ENCODE measurements around the gene MLKL.

The MLKL gene

GRCh38 chr16:74641969-74642368, 58.7 kb downstream of the MLKL start:
- Histone ChIP-seq H3K27me3 (no peaks in the 10 kb centered on the region), H3K4me3 (ENCODE audit: low read depth in 1 of 2, low read length in 1 of 2) (no peak overlapping the region), H3K27ac (no peak overlapping the region), H3K9me3 (no peaks in the 10 kb centered on the region), H3K36me3 (peaks cover 69% of the 10 kb centered on the region), H3K4me1 (ENCODE audit: control insufficient read depth in 1 of 2, insufficient read depth in 1 of 2, low read depth in 1 of 2, low read length in 1 of 2) (peaks cover 0 to 7% of the 10 kb centered on the region in 2 experiments)
- TF ChIP-seq, protein P1, sequence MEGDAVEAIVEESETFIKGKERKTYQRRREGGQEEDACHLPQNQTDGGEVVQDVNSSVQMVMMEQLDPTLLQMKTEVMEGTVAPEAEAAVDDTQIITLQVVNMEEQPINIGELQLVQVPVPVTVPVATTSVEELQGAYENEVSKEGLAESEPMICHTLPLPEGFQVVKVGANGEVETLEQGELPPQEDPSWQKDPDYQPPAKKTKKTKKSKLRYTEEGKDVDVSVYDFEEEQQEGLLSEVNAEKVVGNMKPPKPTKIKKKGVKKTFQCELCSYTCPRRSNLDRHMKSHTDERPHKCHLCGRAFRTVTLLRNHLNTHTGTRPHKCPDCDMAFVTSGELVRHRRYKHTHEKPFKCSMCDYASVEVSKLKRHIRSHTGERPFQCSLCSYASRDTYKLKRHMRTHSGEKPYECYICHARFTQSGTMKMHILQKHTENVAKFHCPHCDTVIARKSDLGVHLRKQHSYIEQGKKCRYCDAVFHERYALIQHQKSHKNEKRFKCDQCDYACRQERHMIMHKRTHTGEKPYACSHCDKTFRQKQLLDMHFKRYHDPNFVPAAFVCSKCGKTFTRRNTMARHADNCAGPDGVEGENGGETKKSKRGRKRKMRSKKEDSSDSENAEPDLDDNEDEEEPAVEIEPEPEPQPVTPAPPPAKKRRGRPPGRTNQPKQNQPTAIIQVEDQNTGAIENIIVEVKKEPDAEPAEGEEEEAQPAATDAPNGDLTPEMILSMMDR (IDR thresholded peaks at IDR 0.05) = no peak

- no peaks in the 10 kb centered on the region for H3K27me3 ChIP-seq
- TF ChIP-seq, protein P1 (IDR thresholded peaks at IDR 0.05) = no peak
- H3K36me3 ChIP-seq = peaks cover 62% of the 10 kb centered on the region
These were observed 62.8 kb downstream of the MLKL start for GRCh38 chr16:74637742-74638453.

GRCh38 chr16:74635303-74635702, 65.4 kb downstream of the MLKL start:
- H3K4me3 ChIP-seq (ENCODE audit: low read depth in 1 of 2, low read length in 1 of 2) = no peak overlapping the region
- no peaks in the 10 kb centered on the region for H3K27me3 ChIP-seq
- TF ChIP-seq, protein P1 (IDR thresholded peaks at IDR 0.05) = no peak
- H3K9me3 ChIP-seq = no peaks in the 10 kb centered on the region
- H3K36me3 ChIP-seq = peaks cover 68% of the 10 kb centered on the region
- H3K27ac ChIP-seq = no peak overlapping the region
- H3K4me1 ChIP-seq (ENCODE audit: control insufficient read depth in 1 of 2, insufficient read depth in 1 of 2, low read depth in 1 of 2, low read length in 1 of 2) = peaks cover 0 to 12% of the 10 kb centered on the region in 2 experiments

More at GRCh38 chr16:74637742-74638453, 62.8 kb downstream of the MLKL start:
- Histone ChIP-seq H3K9me3 (no peaks in the 10 kb centered on the region), H3K27ac (no peak overlapping the region), H3K4me3 (ENCODE audit: low read depth in 1 of 2, low read length in 1 of 2) (no peak overlapping the region), H3K4me1 (ENCODE audit: control insufficient read depth in 1 of 2, insufficient read depth in 1 of 2, low read depth in 1 of 2, low read length in 1 of 2) (peaks cover 0 to 7% of the 10 kb centered on the region in 2 experiments)

DNA sequence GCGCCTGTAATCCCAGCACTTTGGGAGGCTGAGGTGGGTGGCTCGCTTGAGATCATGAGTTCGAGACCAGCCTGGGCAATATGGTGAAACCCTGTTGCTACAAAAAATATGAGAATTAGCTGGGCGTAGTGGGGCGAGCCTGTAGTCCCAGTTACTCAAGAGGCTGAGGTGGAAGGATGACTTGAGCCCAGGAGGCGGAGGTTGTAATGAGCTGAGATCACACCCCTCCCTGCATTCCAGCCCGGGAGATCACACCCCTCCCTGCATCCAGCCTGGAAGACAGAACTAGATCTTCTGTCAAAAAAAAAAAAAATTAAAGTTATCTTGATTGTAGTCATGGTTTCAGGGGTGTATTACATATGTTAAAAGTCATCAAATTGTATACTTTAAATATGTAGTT, 67.0 kb downstream of the MLKL start:
- Histone ChIP-seq H3K27me3 (no peaks in the 10 kb centered on the region), H3K4me3 (ENCODE audit: low read depth in 1 of 2, low read length in 1 of 2) (no peak overlapping the region), H3K9me3 (no peaks in the 10 kb centered on the region), H3K4me1 (ENCODE audit: control insufficient read depth in 1 of 2, insufficient read depth in 1 of 2, low read depth in 1 of 2, low read length in 1 of 2) (peaks cover 0 to 5% of the 10 kb centered on the region in 2 experiments), H3K36me3 (peaks cover 82% of the 10 kb centered on the region), H3K27ac (no peak overlapping the region)
- TF ChIP-seq, protein P1 (IDR thresholded peaks at IDR 0.05) = no peak

GRCh38 chr16:74627506-74628220, 73.0 kb downstream of the MLKL start:
- no peak overlapping the region for H3K27ac ChIP-seq
- H3K27me3 ChIP-seq = no peaks in the 10 kb centered on the region
- H3K4me1 ChIP-seq (ENCODE audit: control insufficient read depth in 1 of 2, insufficient read depth in 1 of 2, low read depth in 1 of 2, low read length in 1 of 2) = peaks cover 0 to 5% of the 10 kb centered on the region in 2 experiments
- H3K9me3 ChIP-seq = no peaks in the 10 kb centered on the region
- peaks cover 100% of the 10 kb centered on the region for H3K36me3 ChIP-seq
- H3K4me3 ChIP-seq (ENCODE audit: low read depth in 1 of 2, low read length in 1 of 2) = no peak overlapping the region
- TF ChIP-seq, protein P1 (IDR thresholded peaks at IDR 0.05) = no peak
